H1 (cell line): ENCODE measurements around the gene SPAG16. TPM values are rescaled to one million over a fixed set of nuclear protein-coding genes. Genes with fewer than 3 reads are reported as not detected.

Experiments used
- polyA plus RNA-seq, 7 experiments: library from polyadenylated mRNA; depleted of rRNA in 3 of 7; stranded (reverse) in 5 of 7; unstranded in 2 of 7; fragments of >200 nt in 5 of 7; fragments of 200-250 nt in 2 of 7; gene quantifications; 1 replicate in 5 of 7; 2 replicates in 1 of 7; 4 replicates in 1 of 7; pipeline versions ENCODE4 v1.2.1 to v1.2.3, GENCODE V29; 2011 to 2013; ENCODE audit warnings: missing spikeins in 2 of 7, mixed read lengths in 2 of 7
- total RNA-seq: library from RNA; stranded (reverse); fragmentation: NEBNext Ultra II Directional; extraction: Animal tissue kit (Norgen Biotek cat#: 25700); gene quantifications from 2 replicates; pipeline ENCODE4 v1.2.1, GENCODE V29; 2021
- TF ChIP-seq, protein P1 (sequence below): IDR thresholded peaks from 2 replicates; pipeline ENCODE4 v1.6.1; 2011; ENCODE audit warnings: low read depth, mild to moderate bottlenecking, low read length; ENCODE audit not compliant: insufficient read depth

Gene SPAG16
- total and polyA plus RNA-seq, 2 of the 8 experiments (the other 6 are each of a cell fraction or from before 2014, with no cell fraction given), result 6.0 to 14.9 TPM

DNA sequence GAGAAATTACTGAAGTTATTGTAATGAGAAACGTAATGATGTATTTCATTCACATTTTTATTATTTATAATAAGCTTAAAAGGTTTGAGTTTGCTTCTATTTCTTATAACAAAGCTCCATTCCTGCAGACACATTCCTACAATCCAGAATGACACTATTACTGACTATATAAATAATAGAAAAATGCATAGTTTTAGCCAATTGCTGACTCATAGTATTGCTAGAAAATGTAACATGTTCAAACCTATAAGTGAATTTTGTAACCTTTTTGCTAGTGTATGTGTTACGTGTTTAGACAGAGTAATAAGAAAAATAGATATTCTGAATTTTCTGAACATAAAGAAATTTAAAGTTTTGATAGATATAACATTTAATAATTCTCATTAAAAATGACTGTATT is 1117.3 kb downstream of the SPAG16 start (continued):
- TF ChIP-seq, protein P1, sequence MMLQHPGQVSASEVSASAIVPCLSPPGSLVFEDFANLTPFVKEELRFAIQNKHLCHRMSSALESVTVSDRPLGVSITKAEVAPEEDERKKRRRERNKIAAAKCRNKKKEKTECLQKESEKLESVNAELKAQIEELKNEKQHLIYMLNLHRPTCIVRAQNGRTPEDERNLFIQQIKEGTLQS, result no peak
- TF ChIP-seq, all 59 proteins: peak for 0
